Measurements from ENCODE around the gene UBE2N. TPM values are rescaled to one million over a fixed set of nuclear protein-coding genes. Genes with fewer than 3 reads are reported as not detected.

The UBE2N gene
- total RNA-seq, 1 donor from 2014 or later: 22.9 TPM

DNA sequence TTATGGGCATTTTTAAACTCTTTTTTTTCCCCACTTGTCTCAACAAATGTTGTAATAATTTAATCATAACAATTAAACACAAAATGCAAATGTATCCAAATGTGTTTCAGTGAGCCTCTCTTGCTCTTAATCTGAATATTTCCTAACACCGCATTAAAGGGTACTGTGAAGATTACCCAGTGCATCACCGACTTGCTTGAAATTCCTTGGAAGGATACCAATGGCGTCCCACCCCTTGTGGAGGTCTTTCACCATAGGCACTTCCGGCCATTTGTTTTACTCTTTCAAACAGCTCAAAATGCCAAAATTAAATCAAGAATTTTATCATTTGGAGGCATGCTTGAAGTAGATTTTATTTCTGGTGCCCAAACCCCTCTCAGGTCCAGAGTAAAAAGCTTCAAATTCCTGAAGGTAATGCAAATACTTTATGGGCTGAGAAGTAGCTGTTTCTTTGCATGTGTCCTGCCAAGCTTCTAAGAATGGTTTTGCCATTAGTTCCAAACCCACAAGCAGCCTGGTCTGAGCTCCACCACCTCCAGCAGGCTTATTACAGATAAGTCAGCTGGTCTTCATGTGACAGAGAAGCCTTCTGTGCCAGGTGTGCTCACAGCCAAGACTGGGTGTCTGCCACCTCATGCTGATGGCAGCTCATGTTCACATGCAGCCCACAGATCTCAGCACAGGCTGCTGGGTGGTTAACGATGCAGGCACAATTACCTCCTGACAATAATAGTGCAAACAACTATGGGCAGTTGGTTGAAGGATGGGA, 80.4 kb downstream of the UBE2N start:
- no peak overlapping the region for H3K4me3 ChIP-seq (ENCODE audit: low read depth, low read length)
- H3K36me3 ChIP-seq (ENCODE audit: control insufficient read depth, insufficient read depth, low read length): no peaks in the 10 kb centered on the region
- FAIRE-seq: no peak
- DNase-seq (ENCODE audit: low read depth): peak; percentile 22
- no peaks in the 10 kb centered on the region for H3K27me3 ChIP-seq (ENCODE audit: control insufficient read depth, insufficient read depth, low read length)
- TF ChIP-seq CTCF (IDR thresholded peaks at IDR 0.05; ENCODE audit: insufficient read depth, low read length, severe bottlenecking): no peak

DNA sequence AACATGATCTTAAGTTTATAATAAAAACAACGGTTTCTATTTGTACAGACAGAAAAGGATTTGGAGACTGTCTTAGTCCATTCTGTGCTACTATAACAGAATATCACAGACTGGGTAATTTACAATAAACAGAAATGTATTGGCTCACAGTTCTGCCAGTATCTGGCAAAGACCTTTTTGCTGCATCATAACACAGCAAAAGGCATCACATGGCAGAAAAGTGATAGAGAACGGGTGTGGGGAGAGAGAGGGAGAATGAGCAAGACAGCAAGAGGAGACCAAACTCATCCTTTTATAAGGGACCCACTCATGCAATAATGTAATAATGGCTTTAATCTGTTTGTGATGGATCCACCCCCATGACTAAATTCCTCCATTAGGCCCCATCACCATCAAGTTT, 81.1 kb downstream of the UBE2N start:
- H3K27me3 ChIP-seq (ENCODE audit: control insufficient read depth, insufficient read depth, low read length): no peaks in the 10 kb centered on the region
- DNase-seq (ENCODE audit: low read depth) (no peak), FAIRE-seq (no peak)
- no peak for TF ChIP-seq CTCF (IDR thresholded peaks at IDR 0.05; ENCODE audit: insufficient read depth, low read length, severe bottlenecking)
- no peak overlapping the region for H3K4me3 ChIP-seq (ENCODE audit: low read depth, low read length)
- H3K36me3 ChIP-seq (ENCODE audit: control insufficient read depth, insufficient read depth, low read length): no peaks in the 10 kb centered on the region

- H3K36me3 ChIP-seq (ENCODE audit: control insufficient read depth, insufficient read depth, low read length): no peaks in the 10 kb centered on the region
- FAIRE-seq (no peak), DNase-seq (ENCODE audit: low read depth) (no peak)
- no peak overlapping the region for H3K4me3 ChIP-seq (ENCODE audit: low read depth, low read length)
- TF ChIP-seq CTCF (IDR thresholded peaks at IDR 0.05; ENCODE audit: insufficient read depth, low read length, severe bottlenecking): no peak
- H3K27me3 ChIP-seq (ENCODE audit: control insufficient read depth, insufficient read depth, low read length): no peaks in the 10 kb centered on the region
Measured at GRCh38 chr12:93358821-93359220, 82.9 kb downstream of the UBE2N start.

DNA sequence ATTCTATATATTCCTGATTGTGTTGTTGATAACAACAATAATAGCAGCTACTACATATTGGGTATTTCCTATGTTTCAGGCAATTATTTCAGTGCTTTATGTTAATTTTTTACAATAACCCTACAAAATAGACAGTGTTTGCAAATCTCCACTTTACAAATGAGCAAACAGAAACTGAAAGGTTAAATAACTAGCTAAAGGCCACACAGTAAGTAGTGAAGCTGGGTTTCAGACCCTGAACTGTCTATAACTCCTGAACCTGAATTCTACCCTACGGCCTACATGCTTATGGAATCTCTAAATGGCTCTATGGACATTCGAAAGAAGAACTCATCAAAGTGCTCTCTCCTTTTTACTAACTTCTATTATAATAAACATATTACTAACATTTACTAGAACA, 83.7 kb downstream of the UBE2N start:
- FAIRE-seq: no peak
- no peak for DNase-seq (ENCODE audit: low read depth)
- H3K27me3 ChIP-seq (ENCODE audit: control insufficient read depth, insufficient read depth, low read length): no peaks in the 10 kb centered on the region
- TF ChIP-seq CTCF (IDR thresholded peaks at IDR 0.05; ENCODE audit: insufficient read depth, low read length, severe bottlenecking): no peak
- no peak overlapping the region for H3K4me3 ChIP-seq (ENCODE audit: low read depth, low read length)
- no peaks in the 10 kb centered on the region for H3K36me3 ChIP-seq (ENCODE audit: control insufficient read depth, insufficient read depth, low read length)

DNA sequence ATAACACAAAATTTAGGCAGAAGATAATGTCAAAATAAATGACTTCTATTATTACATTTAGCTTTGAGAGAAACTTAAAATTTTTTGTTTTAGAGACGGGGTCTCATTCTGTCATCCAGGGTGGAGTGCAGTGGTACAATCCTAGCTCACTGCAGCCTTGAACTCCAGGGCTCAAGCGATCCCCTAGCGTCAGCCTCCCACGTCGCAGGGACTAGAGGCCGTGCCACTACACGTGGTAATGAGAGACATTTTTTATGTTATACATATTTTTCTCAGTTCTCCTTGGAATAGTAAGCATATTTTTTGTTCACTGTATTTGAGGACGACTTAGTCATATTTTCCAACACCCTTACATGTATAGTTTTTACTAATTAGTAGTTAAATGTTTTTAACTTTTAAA, 85.5 kb downstream of the UBE2N start:
- no peaks in the 10 kb centered on the region for H3K27me3 ChIP-seq (ENCODE audit: control insufficient read depth, insufficient read depth, low read length)
- TF ChIP-seq CTCF (IDR thresholded peaks at IDR 0.05; ENCODE audit: insufficient read depth, low read length, severe bottlenecking): no peak
- no peak overlapping the region for H3K4me3 ChIP-seq (ENCODE audit: low read depth, low read length)
- H3K36me3 ChIP-seq (ENCODE audit: control insufficient read depth, insufficient read depth, low read length): no peaks in the 10 kb centered on the region
- FAIRE-seq (no peak), DNase-seq (ENCODE audit: low read depth) (no peak)

Other genes with a start within 250 kb of the UBE2N start
- 34.2 and 49.4 TPM in 2 replicates for gene NUDT4, start 64.0 kb downstream of the UBE2N start, total RNA-seq
- 82.1 and 131 TPM in 2 replicates for gene MRPL42, start 25.6 kb upstream of the UBE2N start, total RNA-seq
- 10.5 and 14.3 TPM in 2 replicates for gene SOCS2, start 130.7 kb upstream of the UBE2N start, total RNA-seq
- 11.8 and 15.4 TPM in 2 replicates for gene CRADD, start 235.4 kb upstream of the UBE2N start, total RNA-seq

Data from bronchial epithelial cell (primary cell).